Superior temporal gyrus (tissue), 1 donor: ENCODE results near the gene IFNA13.
"Not testable (repeated sequence)": the region's sequence is repeated elsewhere in the genome, so short reads cannot be mapped to it uniquely, and the experiment has no call there.

Experiments used
- DNase-seq: peaks from one replicate; pipeline ENCODE4 v3.0.0-alpha.2; 2016; ENCODE audit errors: extremely low spot score

The IFNA13 gene

GRCh38 chr9:21367957-21368356, at the start of gene IFNA13:
Gene IFNA13, minus strand, starts transcription at chr9:21368057. Its CDS starts 47 bp downstream, at chr9:21368010.
- DNase-seq: no peak

- no peak for DNase-seq
Measured at GRCh38 chr9:21415493-21416267, 47.8 kb upstream of the IFNA13 start.

- no peak for DNase-seq
Measured at GRCh38 chr9:21414220-21414940, 46.5 kb upstream of the IFNA13 start.

DNA sequence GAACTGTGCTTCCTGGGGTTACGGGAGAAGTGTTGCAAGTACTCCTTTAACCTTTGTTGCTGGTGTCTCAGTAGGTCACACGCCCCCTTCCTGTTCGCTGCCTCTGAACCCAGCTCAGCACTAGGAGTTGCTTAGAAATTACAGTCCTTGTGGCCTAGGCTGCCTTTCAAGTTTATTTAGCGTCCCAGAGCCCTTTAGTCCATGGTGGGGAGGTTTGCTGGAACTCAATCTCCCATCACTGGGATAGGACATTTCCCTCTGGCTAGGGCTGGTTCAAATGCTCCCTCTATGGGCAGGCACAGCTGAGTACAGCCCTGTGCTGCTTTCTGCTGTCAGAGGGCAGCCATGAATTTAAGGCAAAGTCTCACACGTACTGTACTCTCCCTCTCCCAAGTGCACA, 45.8 kb upstream of the IFNA13 start:
- DNase-seq: no peak

DNA sequence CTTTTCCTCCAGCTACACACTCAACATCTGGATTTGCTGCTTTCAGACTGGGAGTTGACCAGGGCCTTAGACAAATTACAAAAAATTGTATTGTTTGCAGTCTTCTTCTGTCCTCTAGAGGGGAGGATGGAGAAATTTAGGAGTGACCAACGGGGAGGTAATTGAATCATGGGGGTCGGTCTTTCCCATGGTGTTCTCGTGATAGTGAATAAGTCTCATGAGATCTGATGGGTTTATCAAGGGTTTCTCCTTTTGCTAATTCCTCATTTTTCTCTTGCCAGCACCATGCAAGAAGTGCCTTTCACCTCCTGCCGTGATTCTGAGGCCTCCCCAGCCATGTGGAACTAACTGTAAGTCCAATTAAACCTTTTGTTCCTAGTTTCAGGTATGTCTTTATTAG, 45.3 kb upstream of the IFNA13 start:
- no peak for DNase-seq

DNA sequence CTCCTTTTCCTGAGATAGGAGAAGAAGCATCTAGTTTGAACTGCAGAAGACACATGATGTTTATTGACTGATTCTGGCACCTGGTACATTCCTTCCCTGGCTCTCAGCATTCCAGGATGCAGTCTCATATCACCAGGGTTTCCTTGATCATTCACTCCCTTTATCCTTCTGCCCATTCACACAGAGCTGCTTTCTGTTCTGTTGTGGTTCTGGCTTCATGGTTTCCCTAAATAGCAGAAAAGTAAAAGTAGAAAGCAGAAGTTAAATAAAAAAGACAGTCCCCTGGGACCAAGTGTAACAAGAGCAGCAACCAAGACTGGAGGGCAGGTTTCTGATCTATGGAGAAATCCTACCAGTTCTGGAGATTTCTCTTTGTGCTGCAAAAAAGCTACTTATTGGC, 44.2 kb upstream of the IFNA13 start:
- no peak for DNase-seq

DNA sequence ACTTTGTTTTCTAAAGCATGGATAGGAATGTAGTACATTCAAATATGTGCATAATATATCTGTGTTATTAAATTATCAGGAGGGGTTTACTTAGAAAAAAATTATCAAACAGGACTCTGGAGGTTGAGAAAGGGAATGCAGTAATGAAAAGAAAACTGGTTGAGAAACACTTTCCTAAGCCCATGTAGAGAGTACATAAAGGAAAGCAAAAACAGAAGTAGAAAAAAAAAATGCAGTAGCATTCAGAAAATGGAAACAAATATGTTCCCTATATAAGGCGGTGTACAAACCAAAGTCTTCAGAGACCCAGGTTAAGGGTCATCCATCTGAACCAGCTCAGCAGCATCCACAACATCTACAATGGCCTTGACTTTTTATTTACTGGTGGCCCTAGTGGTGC, 41.0 kb upstream of the IFNA13 start, which contains the start of gene IFNA8:
TSS of gene IFNA8 (plus strand) at position 301 of the 400 bp plus-strand sequence. CDS start at position 361, 60 bp downstream.
- no peak for DNase-seq

- DNase-seq: no peak
Measured at GRCh38 chr9:21404146-21404545, 36.3 kb upstream of the IFNA13 start.

DNA sequence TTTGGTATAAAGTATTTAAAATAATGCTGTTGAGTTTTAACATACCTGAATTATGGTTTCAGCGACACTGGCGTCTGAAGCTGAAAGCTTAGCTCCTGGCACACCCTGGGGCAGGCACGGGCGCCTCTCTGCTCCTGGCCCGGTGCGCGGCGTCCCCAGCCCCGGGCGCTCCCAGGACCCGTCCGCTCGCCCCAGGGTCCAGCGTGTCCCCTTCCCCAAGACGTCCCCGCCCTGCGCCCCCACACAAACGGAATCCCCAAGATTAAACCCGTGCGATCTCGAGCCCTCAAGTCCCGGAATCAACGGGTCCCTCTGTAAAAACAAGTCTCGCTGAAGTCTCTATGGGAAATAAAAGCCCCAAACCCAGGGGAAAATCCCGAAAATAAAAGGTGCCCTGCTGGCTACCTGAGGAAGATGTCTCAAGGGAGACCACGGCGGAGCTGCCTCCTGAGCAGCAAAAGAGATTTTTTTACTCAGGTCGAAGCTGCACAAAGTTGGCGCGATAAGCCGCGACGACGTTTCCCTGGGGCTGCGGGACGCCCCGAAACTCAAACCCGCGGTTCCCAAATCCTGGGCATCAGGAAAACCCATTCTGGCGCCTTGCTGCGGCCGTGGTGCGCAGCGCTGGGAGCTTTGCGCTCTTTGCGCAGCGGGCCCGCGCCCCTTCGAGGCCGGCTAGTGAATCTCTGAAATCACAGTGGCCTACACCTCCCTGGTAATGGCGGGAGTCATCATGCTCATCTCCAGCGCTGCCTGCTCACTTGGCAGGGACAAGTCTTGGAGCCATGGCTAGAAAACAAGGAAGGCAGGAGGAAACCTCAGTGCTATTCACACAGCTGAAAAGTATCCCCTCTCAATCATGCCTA, 34.8 kb upstream of the IFNA13 start:
- DNase-seq: peak; percentile 55

- no peak for DNase-seq
Measured at GRCh38 chr9:21399956-21400355, 32.1 kb upstream of the IFNA13 start.

GRCh38 chr9:21398955-21399489, 31.2 kb upstream of the IFNA13 start:
- no peak for DNase-seq

DNA sequence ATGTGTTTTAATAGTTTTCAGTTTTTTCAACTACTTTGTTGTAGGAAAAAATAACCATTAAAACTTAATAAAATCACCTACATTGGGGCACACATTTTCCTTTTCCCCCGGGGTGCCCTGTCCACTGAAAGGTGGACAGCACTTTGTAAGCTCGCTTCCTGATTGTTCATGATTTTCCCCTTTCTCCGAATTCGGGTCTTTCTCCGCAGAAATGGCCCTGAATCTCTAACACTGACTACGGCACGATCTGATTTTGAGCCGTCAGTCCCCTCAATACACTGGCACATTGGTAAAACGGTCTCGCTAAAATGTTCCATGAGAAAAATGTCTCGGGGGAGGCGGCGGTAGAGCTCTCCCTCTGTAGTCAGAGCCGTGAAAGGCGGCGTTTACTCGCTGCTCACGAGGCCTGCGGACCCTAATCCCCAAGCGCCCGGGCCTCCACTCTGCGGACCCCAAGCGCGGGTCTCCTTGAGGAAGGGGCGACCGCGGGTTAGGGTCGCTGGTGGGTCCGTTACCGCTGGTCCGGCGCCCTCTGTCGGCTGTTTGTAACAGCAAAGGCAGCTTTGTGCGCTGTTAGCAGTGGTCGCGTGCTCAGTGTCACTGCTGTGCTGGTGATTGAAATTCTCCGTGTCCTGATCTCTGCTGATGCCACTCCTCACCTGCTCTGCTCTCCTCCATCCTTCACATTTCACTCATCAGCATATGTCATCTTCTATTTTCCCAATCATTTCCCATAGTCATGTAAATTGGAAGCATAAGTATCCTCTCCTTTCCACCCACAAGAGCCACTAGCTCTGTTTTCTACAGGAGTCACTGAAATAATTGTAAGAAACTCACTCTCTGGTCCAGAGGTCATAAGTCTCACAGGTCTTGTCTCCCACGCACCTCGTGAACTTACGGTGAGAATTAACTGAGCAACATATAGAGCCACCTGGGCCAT, 28.2 kb upstream of the IFNA13 start:
- peak; percentile 76 for DNase-seq

DNA sequence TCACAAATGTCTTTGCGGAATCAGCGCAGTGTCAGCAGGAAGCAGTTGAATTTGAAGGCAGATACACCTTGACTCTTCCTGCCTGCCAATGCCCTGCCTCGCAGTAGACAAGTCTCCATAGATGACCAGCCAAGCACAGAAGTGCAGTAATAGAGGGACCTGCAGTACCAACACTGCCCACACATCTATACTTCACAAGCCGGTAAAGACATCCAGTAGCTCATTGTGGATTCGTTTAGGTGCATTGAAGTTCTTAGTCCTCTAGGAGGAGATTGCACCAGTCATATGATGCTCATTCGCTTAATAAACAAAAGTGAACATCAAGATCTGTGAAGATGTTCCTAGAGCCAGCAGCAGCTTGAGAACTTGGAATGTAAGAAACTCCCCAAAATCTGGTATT, 24.4 kb upstream of the IFNA13 start:
- DNase-seq: no peak

DNA sequence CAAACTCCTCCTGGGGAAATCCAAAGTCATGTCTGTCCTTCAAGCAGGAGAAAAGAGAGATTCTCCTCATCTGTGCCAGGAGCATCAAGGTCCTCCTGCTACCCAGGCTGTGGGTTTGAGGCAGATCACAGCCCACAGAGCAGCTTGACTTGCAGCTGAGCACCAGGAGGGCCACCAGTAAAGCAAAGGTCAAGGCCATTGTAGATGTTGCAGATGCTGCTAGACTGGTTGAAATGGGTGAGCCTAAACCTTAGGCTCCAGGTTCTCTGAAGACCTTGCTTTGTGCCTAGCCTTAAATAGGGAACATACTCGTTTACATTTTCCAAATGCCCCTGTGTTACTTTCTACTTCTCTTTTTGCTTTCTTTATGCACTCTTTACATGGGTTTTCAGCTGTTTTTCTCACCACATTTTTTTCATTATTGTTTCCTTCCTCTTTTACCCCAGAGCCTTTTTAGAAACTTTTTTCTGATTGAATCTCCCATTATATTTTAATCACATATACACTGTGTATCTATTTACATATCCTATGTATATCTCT, 17.3 kb upstream of the IFNA13 start, which contains the start of gene IFNA2:
TSS of gene IFNA2 (minus strand) at position 268 of the 540 bp plus-strand sequence. CDS start at position 199, 69 bp downstream.
- no peak for DNase-seq

DNA sequence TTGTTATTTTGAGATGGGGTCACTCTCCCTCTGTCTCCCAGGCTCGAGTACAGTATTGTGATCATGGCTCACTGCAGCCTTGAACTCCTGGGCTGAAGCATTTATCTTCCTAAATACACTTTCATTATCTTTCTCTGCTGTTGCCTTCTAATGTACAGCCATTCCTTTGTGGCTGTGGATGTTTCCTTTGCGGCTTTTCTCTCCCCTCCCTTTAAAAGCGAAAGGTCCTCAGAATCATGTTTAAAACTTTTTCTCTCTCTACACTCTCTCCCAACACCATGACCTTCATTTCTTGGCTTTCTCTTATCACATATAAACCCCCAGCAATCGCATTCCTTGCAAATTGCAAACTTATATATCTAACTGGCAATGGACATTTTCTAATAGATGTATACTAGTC, 15.8 kb upstream of the IFNA13 start:
- DNase-seq: no peak

DNA sequence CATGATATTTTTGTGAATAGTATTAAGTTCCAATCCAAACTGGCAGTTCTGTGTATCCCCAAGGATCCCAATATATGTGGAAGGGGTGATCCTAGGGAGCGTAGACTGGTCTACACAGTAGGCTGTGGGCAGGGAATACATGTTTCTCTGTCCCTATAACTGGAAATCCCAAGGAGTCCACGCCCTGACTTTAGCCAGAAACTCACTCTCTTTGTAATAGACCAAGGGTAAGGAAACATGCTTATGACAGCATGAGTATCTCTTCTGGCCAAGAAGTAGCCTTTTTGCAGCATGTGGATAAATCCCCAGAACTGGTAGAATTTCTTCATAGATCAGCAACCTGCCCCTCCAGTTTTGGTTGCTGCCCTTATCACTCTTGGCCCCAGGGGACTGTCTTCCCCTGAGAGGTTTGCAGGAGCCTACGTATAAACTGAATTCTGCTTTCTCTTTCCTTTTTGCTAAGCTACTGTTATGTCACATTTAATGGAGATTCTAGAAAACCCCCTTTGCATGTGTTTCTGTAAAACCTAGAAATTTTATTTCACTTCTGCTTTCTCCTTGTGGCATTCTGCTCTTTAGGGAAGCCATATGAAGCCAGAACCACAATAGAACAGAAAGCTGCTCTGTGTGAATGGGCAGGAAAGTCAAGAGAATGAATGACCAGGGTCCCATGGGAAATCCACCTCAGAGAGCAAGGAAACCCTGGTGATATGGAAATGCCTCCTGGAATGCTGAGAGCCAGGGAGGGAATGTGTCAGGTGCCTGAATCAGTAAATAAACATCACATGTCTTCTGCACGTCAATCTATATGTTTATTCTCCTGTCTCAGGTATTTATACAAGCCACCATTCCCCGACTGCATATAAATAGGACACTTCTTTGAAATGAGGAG, 13.8 kb upstream of the IFNA13 start:
- no peak for DNase-seq

- not testable (repeated sequence) for DNase-seq
Measured at GRCh38 chr9:21371467-21371866, 3.6 kb upstream of the IFNA13 start.

- DNase-seq: not testable (repeated sequence)
Measured at GRCh38 chr9:21367169-21367568, 688 bp downstream of the IFNA13 start.

DNA sequence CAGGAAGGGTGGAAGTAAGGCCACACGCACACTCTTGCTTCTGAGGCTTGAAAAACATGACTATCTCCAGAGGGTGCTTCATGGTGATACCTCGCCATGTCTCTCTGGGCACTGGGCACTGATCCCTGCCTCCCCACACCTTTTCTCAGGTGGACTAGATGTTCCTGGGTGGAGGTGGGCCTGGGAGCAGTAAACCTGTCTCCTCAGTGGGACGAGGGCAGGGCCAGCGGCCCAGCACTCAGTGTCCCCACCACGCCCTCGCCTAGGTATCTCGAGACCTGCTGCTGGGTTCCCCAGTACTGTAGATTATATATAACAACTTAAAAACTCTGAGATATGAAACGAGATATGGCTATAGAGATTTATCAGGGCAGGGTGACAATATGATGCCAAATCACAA, 5.6 kb downstream of the IFNA13 start:
- no peak for DNase-seq
